ENCODE data around the gene FOSL2.
"Not testable (repeated sequence)": the region's sequence is repeated elsewhere in the genome, so short reads cannot be mapped to it uniquely, and the experiment has no call there.

Gene FOSL2

GRCh38 chr2:28357948-28358667, 34.5 kb upstream of the FOSL2 start:
- peak; percentile 41 for DNase-seq

DNA sequence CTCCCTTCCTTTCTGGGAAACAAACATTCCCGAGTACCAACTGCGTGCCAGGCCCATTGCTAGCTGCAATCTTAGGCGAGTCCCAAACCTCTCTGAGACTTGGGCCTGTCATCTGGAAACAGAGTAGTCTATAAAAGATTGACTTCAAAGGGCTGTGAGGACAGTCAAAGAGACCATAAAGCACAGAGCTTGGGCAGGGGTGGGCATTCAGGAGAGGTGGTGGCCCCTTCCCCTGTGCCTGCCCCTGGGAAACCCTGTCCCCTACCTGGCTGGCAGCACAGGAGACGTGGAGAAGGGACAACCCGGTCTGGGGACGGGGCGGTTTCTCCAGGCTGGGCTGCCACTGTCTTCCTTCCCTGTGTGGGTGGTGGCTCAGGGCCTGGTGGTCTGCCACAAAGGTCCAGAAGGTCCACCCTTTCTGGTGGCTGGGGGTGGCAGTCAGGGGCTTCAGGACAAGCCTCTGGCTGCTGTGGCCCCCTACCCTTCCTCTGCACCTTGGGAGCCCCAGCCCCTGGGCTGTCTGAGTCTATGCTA, 33.9 kb upstream of the FOSL2 start:
- DNase-seq = no peak

- DNase-seq = peak; percentile 96
Observed at GRCh38 chr2:28359222-28360057, 33.2 kb upstream of the FOSL2 start.

DNA sequence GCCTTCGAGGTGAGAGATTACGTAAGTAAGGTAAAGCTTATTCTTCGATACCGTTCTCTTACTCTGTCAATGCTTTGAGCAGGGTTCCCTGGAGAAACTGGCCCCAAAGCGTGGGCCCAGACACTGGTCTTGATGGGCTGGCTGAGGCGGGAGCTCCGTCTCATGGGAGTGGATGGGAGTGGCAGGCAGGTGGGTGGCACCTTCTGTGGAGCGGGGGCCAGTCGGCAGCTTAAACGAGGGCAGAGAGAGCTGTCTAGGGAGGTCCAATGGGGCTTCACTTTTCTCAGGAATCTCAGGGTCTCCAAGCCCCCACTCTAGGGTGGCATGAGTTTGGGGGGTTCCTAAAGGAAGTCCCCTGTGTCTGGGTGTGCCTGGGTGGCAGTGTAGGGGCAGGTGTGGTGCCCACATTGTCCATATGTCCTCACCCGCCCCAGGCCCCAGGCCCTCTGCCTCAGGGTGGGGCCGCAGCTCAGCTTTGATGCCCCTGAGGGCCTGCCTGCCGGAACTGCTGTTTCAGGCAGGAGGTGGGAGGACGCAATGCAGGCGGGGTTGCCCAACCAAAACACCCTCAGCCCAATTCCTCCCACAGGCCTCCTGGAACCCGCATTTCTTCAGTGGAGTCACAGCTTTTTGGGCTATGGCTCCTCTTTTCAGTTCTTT, 32.5 kb upstream of the FOSL2 start:
- peak; percentile 52 for DNase-seq

DNA sequence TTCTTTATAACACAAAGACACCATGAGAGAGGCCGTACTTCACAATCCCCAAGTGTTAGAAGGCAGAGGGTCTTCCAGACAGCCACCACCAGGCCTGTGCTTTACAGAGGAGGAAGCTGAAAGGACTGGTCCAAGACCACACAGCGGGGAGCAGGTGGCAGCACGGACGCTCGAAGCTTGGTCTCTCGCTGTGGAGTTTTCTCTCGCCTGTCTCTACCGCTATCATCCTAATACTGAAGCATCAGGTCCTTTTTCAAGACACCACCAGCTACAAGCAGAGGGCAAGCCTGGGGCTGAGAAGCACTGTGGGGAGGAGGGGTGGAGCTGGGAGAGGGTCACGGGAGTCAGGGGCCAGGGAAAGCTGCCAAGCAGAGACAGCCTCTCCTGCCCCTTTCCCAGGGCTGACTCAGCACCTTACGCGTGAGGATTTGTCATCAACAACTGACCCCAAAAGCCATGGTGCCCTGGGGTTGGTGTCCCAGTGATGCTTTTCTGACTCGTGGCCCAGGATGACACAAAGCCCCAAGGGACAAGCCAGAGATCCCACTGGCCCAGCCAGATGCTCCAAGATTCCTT, 31.9 kb upstream of the FOSL2 start:
- peak; percentile 41 for DNase-seq

GRCh38 chr2:28361991-28362710, 30.5 kb upstream of the FOSL2 start:
- DNase-seq = no peak

- DNase-seq = no peak
Observed at GRCh38 chr2:28362991-28363521, 29.6 kb upstream of the FOSL2 start.

GRCh38 chr2:28363686-28364280, 28.9 kb upstream of the FOSL2 start:
- DNase-seq = no peak

DNA sequence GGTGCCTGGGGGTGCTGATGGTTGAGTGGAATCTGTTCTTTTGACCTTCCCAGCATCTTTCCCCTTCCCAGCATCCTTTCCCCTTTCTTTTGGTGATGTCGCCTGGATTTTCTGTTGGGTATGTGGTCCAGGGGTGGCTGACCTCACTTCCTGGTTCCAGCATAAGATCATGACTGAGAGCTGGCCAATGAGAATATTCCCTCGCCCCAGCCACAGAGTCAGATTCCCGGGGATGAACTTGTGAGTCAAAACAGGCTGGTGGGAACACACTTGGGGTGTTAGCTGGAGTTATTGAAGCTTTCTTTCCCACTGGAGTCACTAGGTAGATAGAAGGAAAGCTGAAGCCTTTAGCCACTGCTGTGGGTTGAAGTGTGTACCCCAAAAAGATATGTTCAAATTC, 28.0 kb upstream of the FOSL2 start:
- DNase-seq = no peak

- no peak for DNase-seq
Observed at GRCh38 chr2:28365158-28365557, 27.5 kb upstream of the FOSL2 start.

- no peak for DNase-seq
Observed at GRCh38 chr2:28366149-28366495, 26.5 kb upstream of the FOSL2 start.

GRCh38 chr2:28366496-28367282, 26.0 kb upstream of the FOSL2 start:
- peak; percentile 99 for DNase-seq

- peak; percentile 39 for DNase-seq
Observed at GRCh38 chr2:28367667-28368356, 24.8 kb upstream of the FOSL2 start.

DNA sequence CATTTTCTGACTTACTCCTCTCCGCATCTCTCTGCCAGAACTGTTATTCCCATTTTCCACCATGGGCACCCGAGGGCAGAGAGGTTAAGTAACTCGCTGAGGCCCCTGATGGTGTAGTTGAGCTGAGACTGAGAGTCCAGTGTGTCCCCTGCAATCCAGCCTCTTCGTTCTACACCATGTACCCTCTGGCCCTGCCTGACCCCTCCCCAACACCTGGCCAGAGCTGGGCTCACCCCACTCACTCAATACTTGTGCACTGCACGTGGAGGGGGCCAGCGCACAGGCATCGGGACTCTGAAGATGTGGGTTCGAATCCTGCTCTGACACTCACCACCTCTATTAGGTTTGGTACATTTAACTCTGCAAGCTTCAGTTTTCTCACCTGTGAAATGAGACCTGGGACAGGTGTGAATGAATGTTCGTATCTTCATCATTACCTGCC, 24.3 kb upstream of the FOSL2 start:
- no peak for DNase-seq

- DNase-seq = no peak
Observed at GRCh38 chr2:28369358-28369757, 23.3 kb upstream of the FOSL2 start.

GRCh38 chr2:28370354-28370753, 22.3 kb upstream of the FOSL2 start:
- DNase-seq = no peak

GRCh38 chr2:28371728-28372127, 20.9 kb upstream of the FOSL2 start:
- DNase-seq = not testable (repeated sequence)

GRCh38 chr2:28373854-28374253, 18.8 kb upstream of the FOSL2 start:
- DNase-seq = no peak

DNA sequence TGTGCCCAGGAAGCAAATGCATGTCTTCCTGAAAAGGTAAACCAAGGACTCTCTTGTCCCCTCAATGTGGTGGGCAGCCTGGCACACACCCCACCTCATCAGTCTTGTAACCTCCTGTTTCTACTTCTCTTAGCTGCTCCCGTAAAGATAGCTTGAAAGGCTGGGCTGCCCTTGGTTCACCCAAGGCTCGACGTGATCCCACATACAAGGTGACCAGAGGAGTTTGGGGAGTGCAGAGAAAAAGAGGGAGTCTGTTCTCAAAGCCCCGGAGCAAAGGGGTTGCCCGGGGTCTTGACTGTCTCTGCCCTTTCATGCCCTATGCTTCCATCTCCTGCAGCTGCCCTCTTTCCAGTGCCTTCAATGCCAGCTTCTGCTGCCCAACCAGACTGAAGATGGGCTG, 18.3 kb upstream of the FOSL2 start:
- no peak for DNase-seq

GRCh38 chr2:28375236-28375635, 17.4 kb upstream of the FOSL2 start:
- DNase-seq = no peak

Measured in hematopoietic multipotent progenitor cell treated with erythropoietin and hydrocortisone succinate and interleukin-3 and kit ligand, for 4 days (in vitro differentiated cells).